Motor neuron (in vitro differentiated cells): Measurements from ENCODE around the gene SEC24B. TPM values are rescaled to one million over a fixed set of nuclear protein-coding genes. Genes with fewer than 3 reads are reported as not detected.
A peak's percentile ranks its signal among the peaks of the same experiment; 100 is the strongest.
"Not testable (repeated sequence)": the region's sequence is repeated elsewhere in the genome, so short reads cannot be mapped to it uniquely, and the experiment has no call there.

Experiments used
- ATAC-seq, 8 experiments: fragments of 200-7000 bp; cut with Tn5 transposase; replicated peaks in 6 of 8; 2 replicates each; pipeline ENCODE4 v1.8.0; 2021; ENCODE audit warnings: mild to moderate bottlenecking in 8 of 8, moderate library complexity in 8 of 8
- H3K27ac ChIP-seq, 2 donors: fragments of 250-450 bp; sonication (Bioruptor Pico); 2 replicates each; pipeline ENCODE4 v1.9.0; 2021; ENCODE audit warnings: antibody characterized with exemption in 2 of 2, mild to moderate bottlenecking in 2 of 2, moderate library complexity in 1 of 2
- H3K4me1 ChIP-seq, 2 donors: fragments of 250-450 bp; sonication (Bioruptor Pico); replicated peaks in 1 of 2; 2 replicates each; pipeline ENCODE4 v1.6.1; 2021; ENCODE audit warnings: antibody characterized with exemption in 2 of 2, mild to moderate bottlenecking in 2 of 2, moderate library complexity in 1 of 2
- H3K4me3 ChIP-seq, 5 donors: fragments of 250-450 bp; sonication (Bioruptor Pico); 2 replicates each; pipeline ENCODE4 v1.9.0; 2021; ENCODE audit warnings: antibody characterized with exemption in 5 of 5, mild to moderate bottlenecking in 5 of 5, moderate library complexity in 4 of 5
- WGBS, 10 experiments: fragments of 450-650 bp; shearing (Covaris generic); methylation state at CpG; one replicate each; pipeline ENCODE4 v1.0.0; 2022; 5-methylcytosine and 5-hydroxymethylcytosine counted together
- in situ Hi-C, 9 experiments: fragments of 400-800 bp; cut with MboI; loops; one replicate each; pipeline ENCODE4 v1.15.0; 2021; ENCODE audit warnings: low sequenced_read_pairs in 9 of 9, low pct_unique_long_range_greater_than_20kb in 2 of 9; ENCODE audit not compliant: unreplicated experiment in 9 of 9
- total RNA-seq, 8 experiments: library from RNA; unstranded; fragments of 300-600 nt; gene quantifications; 2 replicates each; pipeline versions ENCODE4 v1.2.3 to v1.2.4, GENCODE V29; 2022

SEC24B gene
- total RNA-seq, 8 experiments from 2014 or later = 15.9 to 28.5 (median 22.4) TPM

DNA sequence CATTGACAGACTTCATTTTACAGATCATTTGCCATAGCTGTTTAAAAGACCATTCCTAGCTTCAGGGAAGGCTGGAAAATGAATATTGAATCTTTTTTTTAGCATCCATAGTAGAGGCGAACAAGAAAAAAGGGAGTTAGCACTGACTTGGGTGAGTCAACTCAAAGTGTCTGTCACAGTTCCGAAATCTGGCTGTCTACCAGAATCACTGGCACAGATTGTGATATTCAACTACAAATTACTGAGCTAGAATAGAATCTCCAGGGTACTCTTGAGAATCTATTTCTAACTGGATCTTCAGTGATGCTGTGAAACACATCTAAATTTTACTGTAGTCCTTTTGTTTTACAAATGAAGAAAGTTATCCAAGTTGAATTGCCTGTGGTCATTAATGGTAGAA, 31.5 kb downstream of the SEC24B start:
- H3K4me3 ChIP-seq = no peak overlapping the region
- in situ Hi-C loops = no loop called here
- 38 to 100% (median 78%) methylated on average over 1 to 2 of the region's 2 CpGs; no CpG with 5 or more reads in 1 of the 10 experiments for WGBS, 10 experiments
- H3K4me1 ChIP-seq = no peaks in the 10 kb centered on the region
- peak in 2 of 8 experiments; percentile 77 for ATAC-seq
- no peak overlapping the region for H3K27ac ChIP-seq

GRCh38 chr4:109469915-109470314, 36.3 kb downstream of the SEC24B start:
- no peak overlapping the region for H3K27ac ChIP-seq
- H3K4me3 ChIP-seq = no peak overlapping the region
- H3K4me1 ChIP-seq = no peaks in the 10 kb centered on the region
- no peak for ATAC-seq
- in situ Hi-C loops = no loop called here

DNA sequence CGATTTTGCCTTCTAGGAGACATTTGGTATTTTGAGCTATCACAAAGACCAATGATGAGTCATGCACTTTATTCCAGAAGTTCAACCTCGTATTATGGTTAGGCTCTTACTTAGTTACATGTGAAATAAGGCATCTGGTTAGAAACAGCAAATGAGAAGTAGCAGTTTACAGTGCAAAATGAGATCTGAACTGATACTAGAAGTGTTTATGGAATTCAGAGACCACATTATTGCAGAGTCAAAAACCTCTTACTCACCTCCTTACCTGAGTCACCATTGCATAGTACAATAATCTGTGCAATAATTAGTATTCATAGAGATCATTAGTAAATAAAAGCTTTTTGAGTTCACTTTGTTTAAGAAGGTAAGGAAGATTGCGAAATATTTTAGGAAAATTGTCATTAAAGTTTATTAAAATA, 38.7 kb downstream of the SEC24B start:
- Histone ChIP-seq H3K4me3 (no peak overlapping the region), H3K27ac (no peak overlapping the region), H3K4me1 (no peaks in the 10 kb centered on the region)
- ATAC-seq = no peak
- WGBS, 10 experiments = 58 to 100% (median 92%) methylated on average over 2 to 3 of the region's 3 CpGs; no CpG with 5 or more reads in 1 of the 10 experiments
- in situ Hi-C loops = no loop called here

GRCh38 chr4:109473824-109474223, 40.2 kb downstream of the SEC24B start:
- no peak overlapping the region for H3K27ac ChIP-seq
- no peaks in the 10 kb centered on the region for H3K4me1 ChIP-seq
- H3K4me3 ChIP-seq = no peak overlapping the region
- WGBS, 10 experiments = 0 to 100% (median 50%) methylated on average over 1 of the region's 1 CpG; no CpG with 5 or more reads in 3 of the 10 experiments
- no peak for ATAC-seq
- in situ Hi-C loops = no loop called here

DNA sequence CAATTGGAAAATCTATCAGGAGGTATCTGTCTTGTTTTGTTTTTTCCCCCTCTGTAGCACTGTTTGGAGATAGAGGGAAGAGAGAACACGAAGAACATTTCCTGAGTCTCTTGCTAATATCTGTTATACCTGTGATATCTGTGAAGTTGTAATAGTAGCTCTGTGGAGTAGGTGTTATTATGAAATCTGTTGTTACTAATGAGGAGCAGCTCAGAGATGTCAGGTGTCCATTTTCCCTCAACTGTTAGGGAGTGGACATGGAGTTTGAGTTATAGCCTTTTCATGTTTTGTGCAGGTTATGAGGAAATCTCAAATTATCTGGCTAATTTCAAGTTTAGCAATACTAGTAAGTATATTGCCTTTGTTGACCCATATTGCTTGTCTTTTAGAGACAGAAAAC, 52.4 kb downstream of the SEC24B start:
- no peak for ATAC-seq
- in situ Hi-C loops = no loop called here
- no peak overlapping the region for H3K4me3 ChIP-seq
- no peaks in the 10 kb centered on the region for H3K4me1 ChIP-seq
- WGBS, 10 experiments = 100% methylated on average over 1 of the region's 1 CpG; no CpG with 5 or more reads in 5 of the 10 experiments
- H3K27ac ChIP-seq = no peak overlapping the region

GRCh38 chr4:109494563-109494962, 60.9 kb downstream of the SEC24B start:
- 79 to 100% (median 100%) methylated on average over 1 to 3 of the region's 3 CpGs; no CpG with 5 or more reads in 1 of the 10 experiments for WGBS, 10 experiments
- in situ Hi-C loops = no loop called here
- H3K27ac ChIP-seq = no peak overlapping the region
- ATAC-seq = no peak
- H3K4me1 ChIP-seq = no peaks in the 10 kb centered on the region
- H3K4me3 ChIP-seq = no peak overlapping the region

DNA sequence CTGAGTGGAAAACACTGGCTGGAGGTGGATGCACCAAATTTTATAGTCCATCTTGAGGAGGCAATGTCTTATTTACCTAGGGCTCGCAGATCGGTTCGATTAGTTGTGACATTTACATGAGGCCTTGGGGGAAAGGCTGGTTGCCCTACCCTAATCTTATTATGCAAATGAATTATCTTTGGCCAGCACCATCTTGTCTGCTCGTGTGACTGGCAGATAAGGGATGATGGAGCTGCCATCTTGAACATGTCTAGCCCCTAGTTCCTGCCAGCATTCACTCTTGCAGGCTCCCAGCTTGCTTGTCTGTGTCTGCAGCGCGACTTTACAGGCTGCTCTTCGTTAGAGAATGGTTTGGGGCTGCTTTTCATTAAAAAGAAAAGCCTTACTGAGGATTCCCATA, 61.9 kb downstream of the SEC24B start:
- in situ Hi-C loops = no loop called here
- 83 to 100% (median 92%) methylated on average over 3 to 7 of the region's 7 CpGs; no CpG with 5 or more reads in 2 of the 10 experiments for WGBS, 10 experiments

DNA sequence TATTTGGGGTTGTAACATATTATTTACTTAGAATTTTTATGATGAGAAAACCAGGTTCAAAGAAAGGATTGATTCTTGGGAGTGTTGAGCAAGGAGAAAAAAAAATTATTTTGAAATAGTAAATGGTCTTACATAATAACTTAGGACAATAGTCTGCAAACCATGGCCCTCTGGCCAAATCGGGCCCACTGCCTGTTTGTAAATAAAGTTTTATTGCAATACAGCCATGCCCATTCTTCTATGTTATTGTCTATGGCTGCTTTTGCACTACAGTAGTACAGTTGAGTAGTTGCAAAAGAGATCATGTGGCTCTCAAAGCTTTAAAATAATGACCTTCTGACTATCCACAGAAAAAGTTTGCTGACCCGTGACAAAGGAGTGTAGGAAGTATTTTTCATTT, 63.3 kb downstream of the SEC24B start:
- no peak for ATAC-seq
- H3K4me3 ChIP-seq = no peak overlapping the region
- 90 to 100% (median 95%) methylated on average over 1 to 2 of the region's 2 CpGs; no CpG with 5 or more reads in 1 of the 10 experiments for WGBS, 10 experiments
- H3K4me1 ChIP-seq = no peaks in the 10 kb centered on the region
- H3K27ac ChIP-seq = no peak overlapping the region
- in situ Hi-C loops = no loop called here

More for the DNA sequence above, 61.9 kb downstream of the SEC24B start:
- Histone ChIP-seq H3K4me3 (no peak overlapping the region), H3K27ac (no peak overlapping the region), H3K4me1 (no peaks in the 10 kb centered on the region)
- no peak for ATAC-seq

GRCh38 chr4:109497511-109497910, 63.9 kb downstream of the SEC24B start:
- Histone ChIP-seq H3K4me1 (no peaks in the 10 kb centered on the region), H3K27ac (no peak overlapping the region), H3K4me3 (no peak overlapping the region)
- ATAC-seq = no peak
- in situ Hi-C loops = no loop called here

DNA sequence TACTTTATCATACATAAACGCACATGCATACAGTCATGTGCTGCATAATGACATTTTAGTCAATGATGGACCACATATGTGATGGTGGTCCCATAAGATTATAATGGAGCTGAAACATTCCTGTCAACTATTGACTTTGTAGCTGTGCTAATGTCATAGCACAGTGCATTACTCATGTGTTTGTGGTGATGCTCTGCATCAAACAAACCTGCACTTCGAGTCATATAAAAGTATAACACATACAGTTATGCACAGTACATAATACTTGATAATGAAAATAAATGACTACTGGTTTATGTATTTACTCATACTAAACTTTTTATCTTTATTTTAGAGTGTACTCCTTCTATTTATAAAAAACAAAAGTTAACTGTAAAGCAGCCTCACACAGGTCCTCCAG, 65.9 kb downstream of the SEC24B start:
- H3K4me3 ChIP-seq = no peak overlapping the region
- 80 to 100% (median 100%) methylated on average over 1 to 2 of the region's 2 CpGs; no CpG with 5 or more reads in 2 of the 10 experiments for WGBS, 10 experiments
- in situ Hi-C loops = no loop called here
- ATAC-seq = no peak
- no peak overlapping the region for H3K27ac ChIP-seq
- H3K4me1 ChIP-seq = no peaks in the 10 kb centered on the region

- no peaks in the 10 kb centered on the region for H3K4me1 ChIP-seq
- in situ Hi-C loops = no loop called here
Measured at GRCh38 chr4:109506890-109507289, 73.3 kb downstream of the SEC24B start.

DNA sequence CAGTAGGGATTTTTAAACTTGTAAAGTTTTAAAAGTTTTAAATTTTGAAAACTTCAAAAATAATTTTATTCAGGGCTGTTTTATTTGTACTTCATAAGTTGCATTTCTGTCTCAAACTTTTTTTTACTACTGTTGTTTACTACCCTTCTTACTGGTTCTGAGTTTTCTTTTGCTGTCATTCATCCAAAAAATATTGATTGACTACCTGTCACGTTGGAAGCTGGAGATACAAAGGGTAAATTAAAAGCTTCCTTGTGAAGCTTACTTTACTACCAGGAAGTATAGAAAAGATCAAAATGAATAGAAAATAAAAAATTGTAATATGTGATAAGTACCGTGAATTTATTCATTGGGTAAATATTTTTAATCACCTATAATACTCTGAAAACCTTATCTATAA, 77.1 kb downstream of the SEC24B start:
- Histone ChIP-seq H3K4me3 (no peak overlapping the region), H3K27ac (no peak overlapping the region), H3K4me1 (no peaks in the 10 kb centered on the region)
- WGBS, 10 experiments = 55 to 100% (median 90%) methylated on average over 1 to 2 of the region's 2 CpGs; no CpG with 5 or more reads in 1 of the 10 experiments
- ATAC-seq = no peak
- in situ Hi-C loops = no loop called here

More at GRCh38 chr4:109506890-109507289, 73.3 kb downstream of the SEC24B start:
- H3K4me3 ChIP-seq = no peak overlapping the region
- no peak overlapping the region for H3K27ac ChIP-seq
- no peak for ATAC-seq

DNA sequence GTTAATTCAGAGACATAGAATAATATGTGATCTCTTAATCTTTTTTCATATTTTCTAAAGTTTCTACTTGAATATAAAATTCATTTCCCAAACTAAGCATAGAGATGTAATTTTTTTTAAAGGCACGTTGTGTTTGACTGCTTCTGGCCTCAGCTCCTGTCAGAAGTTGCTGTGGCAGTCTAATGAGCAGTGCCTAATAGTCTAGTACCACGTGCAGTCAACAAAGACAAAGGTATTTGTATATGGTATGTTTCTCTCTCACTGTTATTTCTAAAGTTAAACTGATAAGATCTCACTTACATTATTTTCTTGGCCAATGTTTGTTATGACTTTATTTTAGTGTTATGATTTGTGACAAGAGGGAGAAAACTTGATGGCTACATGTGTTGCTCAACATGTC, 77.8 kb downstream of the SEC24B start:
- H3K4me3 ChIP-seq = no peak overlapping the region
- no peaks in the 10 kb centered on the region for H3K4me1 ChIP-seq
- in situ Hi-C loops = no loop called here
- no peak for ATAC-seq
- no peak overlapping the region for H3K27ac ChIP-seq
- WGBS, 10 experiments = 23 to 100% (median 88%) methylated on average over 1 to 2 of the region's 2 CpGs; no CpG with 5 or more reads in 1 of the 10 experiments

- in situ Hi-C loops, H3K4me1 ChIP-seq, ATAC-seq, H3K27ac ChIP-seq, H3K4me3 ChIP-seq: not testable (repeated sequence)
- WGBS, 10 experiments = 80 to 100% (median 93%) methylated on average over 1 to 12 of the region's 12 CpGs; no CpG with 5 or more reads in 3 of the 10 experiments
Measured at GRCh38 chr4:109513368-109513767, 79.8 kb downstream of the SEC24B start.
